GM23338 (cell line): ENCODE measurements around the gene PRPSAP1. TPM values are rescaled to one million over a fixed set of nuclear protein-coding genes. Genes with fewer than 3 reads are reported as not detected.

Experiments used
- ATAC-seq: fragments of 200-7000 bp; cut with Tn5 transposase; 3 replicates; pipeline ENCODE4 v1.9.1; 2020
- DNase-seq: peaks from one replicate; pipeline ENCODE4 v3.0.0-alpha.2; 2015; ENCODE audit warnings: low spot score
- H2AFZ ChIP-seq: fragments of 200-600 bp; sonication (generic); 2 replicates; pipeline ENCODE4 v1.8.0; 2016; ENCODE audit warnings: antibody characterized with exemption, mild to moderate bottlenecking, moderate library complexity
- H3F3A ChIP-seq: fragments of 200-600 bp; sonication (generic); replicated peaks from 2 replicates; pipeline ENCODE4 v1.8.0; 2017; ENCODE audit warnings: antibody characterized with exemption, mixed run types, low read depth
- H3K27ac ChIP-seq: fragments of 200-600 bp; sonication (generic); 2 replicates; pipeline ENCODE4 v1.6.1; 2016; ENCODE audit warnings: low read depth
- H3K27me3 ChIP-seq: fragments of 200-600 bp; sonication (generic); 2 replicates; pipeline ENCODE4 v1.8.0; 2016; ENCODE audit warnings: mild to moderate bottlenecking, mixed run types, moderate library complexity; ENCODE audit not compliant: insufficient read depth
- H3K36me3 ChIP-seq: fragments of 200-600 bp; sonication (generic); 2 replicates; pipeline ENCODE4 v1.8.0; 2016; ENCODE audit warnings: mild to moderate bottlenecking; ENCODE audit not compliant: insufficient read depth
- H3K4me1 ChIP-seq: fragments of 200-600 bp; sonication (generic); 2 replicates; pipeline ENCODE4 v1.8.0; 2016; ENCODE audit warnings: mild to moderate bottlenecking, moderate library complexity; ENCODE audit not compliant: insufficient read depth
- H3K4me2 ChIP-seq: fragments of 200-600 bp; sonication (generic); 2 replicates; pipeline ENCODE4 v1.7.1; 2017; ENCODE audit warnings: mixed run types
- H3K4me3 ChIP-seq: fragments of 200-600 bp; sonication (generic); 2 replicates; pipeline ENCODE4 v1.6.1; 2016; ENCODE audit warnings: mixed run types
- H3K79me2 ChIP-seq: fragments of 200-600 bp; sonication (generic); replicated peaks from 2 replicates; pipeline ENCODE4 v1.8.0; 2017; ENCODE audit warnings: mild to moderate bottlenecking; ENCODE audit not compliant: insufficient read depth
- H3K9me2 ChIP-seq: fragments of 200-600 bp; sonication (generic); 2 replicates; pipeline ENCODE4 v1.8.0; 2017; ENCODE audit not compliant: insufficient read depth
- H4K20me1 ChIP-seq: fragments of 200-600 bp; sonication (generic); replicated peaks from 2 replicates; pipeline ENCODE4 v1.8.0; 2017; ENCODE audit warnings: mild to moderate bottlenecking; ENCODE audit not compliant: insufficient read depth
- H3K27ac Mint-ChIP-seq: 2 replicates; pipeline ENCODE4 v1.8.0; 2020; ENCODE audit warnings: inconsistent platforms, mild to moderate bottlenecking, moderate library complexity, mixed read lengths
- H3K27me3 Mint-ChIP-seq: 3 replicates; pipeline ENCODE4 v1.8.0; 2022; ENCODE audit warnings: low read depth, mild to moderate bottlenecking, moderate library complexity, mixed read lengths, inconsistent platforms; ENCODE audit not compliant: insufficient read depth, poor library complexity
- H3K36me3 Mint-ChIP-seq: 3 replicates; pipeline ENCODE4 v1.8.0; 2021; ENCODE audit warnings: low read depth, mild to moderate bottlenecking, inconsistent platforms, moderate library complexity, mixed read lengths
- H3K4me1 Mint-ChIP-seq: 3 replicates; pipeline ENCODE4 v1.8.0; 2020; ENCODE audit warnings: mild to moderate bottlenecking, inconsistent platforms, mixed read lengths
- H3K4me3 Mint-ChIP-seq: 3 replicates; pipeline ENCODE4 v1.8.0; 2021; ENCODE audit warnings: moderate library complexity, mild to moderate bottlenecking, inconsistent platforms, mixed read lengths
- H3K9me3 Mint-ChIP-seq: 3 replicates; pipeline ENCODE4 v1.8.0; 2020; ENCODE audit warnings: moderate library complexity, mild to moderate bottlenecking, inconsistent platforms, mixed read lengths
- CREB1 ChIP-seq: fragments of 250-450 bp; sonication (Bioruptor Pico); IDR thresholded peaks from 2 replicates; pipeline ENCODE4 v1.5.0; 2020; ENCODE audit warnings: low read depth, mild to moderate bottlenecking, moderate library complexity
- ETS1 ChIP-seq: IDR thresholded peaks from 2 replicates; pipeline ENCODE4 v1.6.1; 2016; ENCODE audit warnings: antibody characterized with exemption
- EZH2 ChIP-seq: fragments of 200-600 bp; sonication (generic); IDR thresholded peaks from one replicate; pipeline ENCODE4 v1.8.0; 2017; ENCODE audit warnings: antibody characterized with exemption, mild to moderate bottlenecking, low read depth; ENCODE audit not compliant: unreplicated experiment
- JUNB ChIP-seq: IDR thresholded peaks from one replicate; pipeline ENCODE4 v1.6.1; 2016; ENCODE audit warnings: antibody characterized with exemption; ENCODE audit not compliant: unreplicated experiment
- REST ChIP-seq: IDR thresholded peaks from one replicate; pipeline ENCODE4 v1.6.1; 2018; ENCODE audit warnings: antibody characterized with exemption; ENCODE audit not compliant: unreplicated experiment
- STAT1 ChIP-seq: IDR thresholded peaks from one replicate; pipeline ENCODE4 v1.6.1; 2016; ENCODE audit warnings: antibody characterized with exemption; ENCODE audit not compliant: unreplicated experiment
- ZNF114 ChIP-seq: fragments of 250-450 bp; sonication (Bioruptor Pico); IDR thresholded peaks from 2 replicates; pipeline ENCODE4 v1.5.0; 2020; ENCODE audit warnings: mild to moderate bottlenecking, moderate library complexity
- polyA plus RNA-seq: library from polyadenylated mRNA; unstranded; fragments of >200 nt; fragmentation: Nextera tagmentation; extraction: Ambion mirVana; gene quantifications from 2 replicates; pipeline ENCODE4 v1.2.1, GENCODE V29; 2016
- total RNA-seq: library from RNA; depleted of rRNA; stranded (reverse); fragments of >200 nt; shearing (Covaris generic); gene quantifications from 2 replicates; pipeline ENCODE4 v1.2.3, GENCODE V29; 2014
- TF ChIP-seq, protein P1 (sequence below), 2 experiments: fragments of 200-600 bp in 1 of 2; sonication (generic) in 1 of 2; conservative IDR thresholded peaks; 2 replicates each; pipeline versions ENCODE4 v1.5.1 to v1.6.1; 2016 to 2017; ENCODE audit warnings: antibody characterized with exemption in 2 of 2, low read depth in 2 of 2, mild to moderate bottlenecking in 2 of 2, moderate library complexity in 1 of 2

The PRPSAP1 gene
- total and polyA plus RNA-seq, 2 experiments from 2014 or later, result 39.5 to 58.8 TPM

- ATAC-seq, result no peak
- H3K27ac Mint-ChIP-seq, result no peak overlapping the region
- no peaks in the 10 kb centered on the region for H3K9me2 ChIP-seq
- peaks cover 30% of the 10 kb centered on the region for H3K27me3 Mint-ChIP-seq
- TF ChIP-seq, protein P1, sequence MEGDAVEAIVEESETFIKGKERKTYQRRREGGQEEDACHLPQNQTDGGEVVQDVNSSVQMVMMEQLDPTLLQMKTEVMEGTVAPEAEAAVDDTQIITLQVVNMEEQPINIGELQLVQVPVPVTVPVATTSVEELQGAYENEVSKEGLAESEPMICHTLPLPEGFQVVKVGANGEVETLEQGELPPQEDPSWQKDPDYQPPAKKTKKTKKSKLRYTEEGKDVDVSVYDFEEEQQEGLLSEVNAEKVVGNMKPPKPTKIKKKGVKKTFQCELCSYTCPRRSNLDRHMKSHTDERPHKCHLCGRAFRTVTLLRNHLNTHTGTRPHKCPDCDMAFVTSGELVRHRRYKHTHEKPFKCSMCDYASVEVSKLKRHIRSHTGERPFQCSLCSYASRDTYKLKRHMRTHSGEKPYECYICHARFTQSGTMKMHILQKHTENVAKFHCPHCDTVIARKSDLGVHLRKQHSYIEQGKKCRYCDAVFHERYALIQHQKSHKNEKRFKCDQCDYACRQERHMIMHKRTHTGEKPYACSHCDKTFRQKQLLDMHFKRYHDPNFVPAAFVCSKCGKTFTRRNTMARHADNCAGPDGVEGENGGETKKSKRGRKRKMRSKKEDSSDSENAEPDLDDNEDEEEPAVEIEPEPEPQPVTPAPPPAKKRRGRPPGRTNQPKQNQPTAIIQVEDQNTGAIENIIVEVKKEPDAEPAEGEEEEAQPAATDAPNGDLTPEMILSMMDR (conservative IDR thresholded peaks at IDR 0.05; ENCODE audit: low read depth in 2 of 2), result no peak
- no peak for TF ChIP-seq STAT1
- no peak for DNase-seq
- H3K4me2 ChIP-seq, result no peak overlapping the region
- H3K4me1 Mint-ChIP-seq, result peaks cover 11% of the 10 kb centered on the region; the same call in 1 of the 3 replicates
- no peak overlapping the region for H3K27ac ChIP-seq
- no peaks in the 10 kb centered on the region for H3K79me2 ChIP-seq
- peaks cover 8% of the 10 kb centered on the region for H3K4me1 ChIP-seq
- peaks cover 43% of the 10 kb centered on the region for H3K27me3 ChIP-seq
- H4K20me1 ChIP-seq, result no peaks in the 10 kb centered on the region
- no peaks in the 10 kb centered on the region; the same call in 1 of the 3 replicates for H3K9me3 Mint-ChIP-seq
- H2AFZ ChIP-seq, result no peak overlapping the region
- H3F3A ChIP-seq, result no peaks in the 10 kb centered on the region; the same call in 1 of the 2 replicates
- H3K36me3 Mint-ChIP-seq, result no peaks in the 10 kb centered on the region
- H3K36me3 ChIP-seq, result no peaks in the 10 kb centered on the region
- H3K4me3 Mint-ChIP-seq, result no peak overlapping the region
- no peak overlapping the region for H3K4me3 ChIP-seq
Observed at GRCh38 chr17:76379646-76380376, 26.1 kb upstream of the PRPSAP1 start.

DNA sequence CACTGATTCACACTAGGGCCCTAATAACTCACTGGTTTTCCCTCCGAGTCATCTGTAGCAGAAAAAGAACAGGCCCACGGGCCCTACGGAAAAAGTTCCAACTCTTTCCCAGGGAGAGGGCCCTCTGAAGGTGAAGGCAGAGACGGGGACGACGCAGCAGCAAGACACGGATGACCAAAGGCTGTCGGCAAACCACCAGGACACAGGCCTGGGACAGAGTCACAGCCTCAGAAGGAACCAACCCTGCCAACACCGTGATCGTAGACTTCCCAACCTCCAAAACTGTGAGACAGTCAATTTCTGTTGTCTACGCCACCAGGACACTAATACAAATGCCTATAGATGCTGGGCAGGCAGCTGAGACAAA lies 25.5 kb upstream of the PRPSAP1 start:
- H3K27me3 Mint-ChIP-seq, result peaks cover 30% of the 10 kb centered on the region
- no peak overlapping the region for H3K27ac ChIP-seq
- H3K9me3 Mint-ChIP-seq, result no peaks in the 10 kb centered on the region; the same call in 1 of the 3 replicates
- no peak overlapping the region for H3K4me3 ChIP-seq
- no peaks in the 10 kb centered on the region for H3F3A ChIP-seq
- no peaks in the 10 kb centered on the region for H3K9me2 ChIP-seq
- peaks cover 11% of the 10 kb centered on the region; the same call in 1 of the 3 replicates for H3K4me1 Mint-ChIP-seq
- H3K27me3 ChIP-seq, result peaks cover 38% of the 10 kb centered on the region
- H3K79me2 ChIP-seq, result no peaks in the 10 kb centered on the region
- H4K20me1 ChIP-seq, result no peaks in the 10 kb centered on the region
- H3K36me3 Mint-ChIP-seq, result no peaks in the 10 kb centered on the region
- no peaks in the 10 kb centered on the region for H3K36me3 ChIP-seq
- ATAC-seq (no peak), DNase-seq (no peak)
- H3K27ac Mint-ChIP-seq, result no peak overlapping the region
- H3K4me1 ChIP-seq, result peaks cover 8% of the 10 kb centered on the region
- no peak overlapping the region for H3K4me3 Mint-ChIP-seq
- H3K4me2 ChIP-seq, result no peak overlapping the region
- no peak overlapping the region for H2AFZ ChIP-seq
- TF ChIP-seq EZH2 (no peak), CREB1 (no peak), REST (no peak), ETS1 (no peak), JUNB (no peak), ZNF114 (CRISPR knock-in tag) (no peak), STAT1 (no peak)
- TF ChIP-seq, protein P1 (conservative IDR thresholded peaks at IDR 0.05; ENCODE audit: low read depth in 2 of 2), result no peak
